ENCODE results near the gene HMGCS2. TPM values are rescaled to one million over a fixed set of nuclear protein-coding genes. Genes with fewer than 3 reads are reported as not detected.

Gene HMGCS2
- total RNA-seq, 4 donors from 2014 or later = not detected

GRCh38 chr1:119738100-119738720 is 30.5 kb downstream of the HMGCS2 start:
- Histone ChIP-seq H3K36me3 (peaks cover 0 to 36% (median 0%) of the 10 kb centered on the region in 3 donors), H3K9me3 (no peaks in the 10 kb centered on the region), H3K27me3 (no peaks in the 10 kb centered on the region), H3K27ac (peak overlapping the region in 2 of 4 donors; percentile 61 to 78), H3K4me3 (no peak overlapping the region), H3K4me1 (peaks cover 0 to 46% (median 17%) of the 10 kb centered on the region in 4 donors)
- 49 to 52% methylated on average over 7 of the region's 7 CpGs for WGBS, 2 donors
- no peak for DNase-seq (ENCODE audit: low spot score in 2 of 2)
- TF ChIP-seq POLR2A (IDR thresholded peaks at IDR 0.05) (no peak), EP300 (IDR thresholded peaks at IDR 0.05) (no peak), CTCF (IDR thresholded peaks at IDR 0.05) (no peak)

GRCh38 chr1:119737040-119737682 is 31.5 kb downstream of the HMGCS2 start:
- Histone ChIP-seq H3K27me3 (no peaks in the 10 kb centered on the region), H3K27ac (peak overlapping the region in 3 of 4 donors; percentile 23 to 78 (median 61)), H3K9me3 (no peaks in the 10 kb centered on the region), H3K4me1 (peaks cover 0 to 39% (median 17%) of the 10 kb centered on the region in 4 donors), H3K36me3 (peaks cover 0 to 26% (median 0%) of the 10 kb centered on the region in 3 donors), H3K4me3 (no peak overlapping the region)
- WGBS, 2 donors = 40 to 45% methylated on average over 10 to 16 of the region's 16 CpGs
- DNase-seq (ENCODE audit: low spot score in 2 of 2) = no peak
- TF ChIP-seq EP300 (IDR thresholded peaks at IDR 0.05) = no peak
- no peak for TF ChIP-seq CTCF (IDR thresholded peaks at IDR 0.05)
- TF ChIP-seq POLR2A (IDR thresholded peaks at IDR 0.05) = no peak

- no peak for DNase-seq (ENCODE audit: low spot score in 2 of 2)
- TF ChIP-seq EP300 (IDR thresholded peaks at IDR 0.05) (no peak), CTCF (IDR thresholded peaks at IDR 0.05) (no peak), POLR2A (IDR thresholded peaks at IDR 0.05) (no peak)
- peaks cover 0 to 44% (median 17%) of the 10 kb centered on the region in 4 donors for H3K4me1 ChIP-seq
- peaks cover 0 to 26% (median 0%) of the 10 kb centered on the region in 3 donors for H3K36me3 ChIP-seq
- 88 to 95% methylated on average over 2 of the region's 2 CpGs for WGBS, 2 donors
- H3K27me3 ChIP-seq = no peaks in the 10 kb centered on the region
- H3K27ac ChIP-seq = peak overlapping the region in 3 of 4 donors; percentile 23 to 78 (median 61)
- H3K4me3 ChIP-seq = no peak overlapping the region
- no peaks in the 10 kb centered on the region for H3K9me3 ChIP-seq
These were observed 32.1 kb downstream of the HMGCS2 start for GRCh38 chr1:119736649-119737039.

- no peaks in the 10 kb centered on the region for H3K27me3 ChIP-seq
- no peaks in the 10 kb centered on the region for H3K9me3 ChIP-seq
- peaks cover 0 to 22% (median 0%) of the 10 kb centered on the region in 3 donors for H3K36me3 ChIP-seq
- TF ChIP-seq POLR2A (IDR thresholded peaks at IDR 0.05) (no peak), EP300 (IDR thresholded peaks at IDR 0.05) (no peak), CTCF (IDR thresholded peaks at IDR 0.05) (no peak)
- DNase-seq (ENCODE audit: low spot score in 2 of 2) = no peak
- no peak overlapping the region for H3K4me3 ChIP-seq
- H3K27ac ChIP-seq = no peak overlapping the region
- H3K4me1 ChIP-seq = peaks cover 0 to 39% (median 17%) of the 10 kb centered on the region in 4 donors
- WGBS, 2 donors = 90 to 93% methylated on average over 14 of the region's 14 CpGs
These were observed 33.5 kb downstream of the HMGCS2 start for GRCh38 chr1:119735217-119735616.

- Histone ChIP-seq H3K4me1 (peaks cover 0 to 31% (median 17%) of the 10 kb centered on the region in 4 donors), H3K36me3 (peaks cover 0 to 34% (median 0%) of the 10 kb centered on the region in 3 donors), H3K4me3 (no peak overlapping the region), H3K27ac (no peak overlapping the region), H3K9me3 (no peaks in the 10 kb centered on the region), H3K27me3 (no peaks in the 10 kb centered on the region)
- 96 to 98% methylated on average over 3 of the region's 3 CpGs for WGBS, 2 donors
- TF ChIP-seq POLR2A (IDR thresholded peaks at IDR 0.05) = no peak
- DNase-seq (ENCODE audit: low spot score in 2 of 2) = no peak
These were observed 35.0 kb downstream of the HMGCS2 start for GRCh38 chr1:119733754-119734153.

Measured in tibial nerve (tissue), 4 donors.